GM18909 (cell line): ENCODE data around the gene GTPBP1.

ENCODE experiments used
- ATAC-seq: cut with Tn5 transposase; IDR thresholded peaks from one replicate; pipeline ENCODE4 v1.9.1; 2021; ENCODE audit warnings: mild to moderate bottlenecking; ENCODE audit not compliant: unreplicated experiment, poor library complexity

The GTPBP1 gene

GRCh38 chr22:38700789-38701628 is 4.7 kb upstream of the GTPBP1 start, which contains the start of gene JOSD1:
Gene JOSD1, minus strand, starts transcription at chr22:38700943. Its CDS starts 956 bp downstream, at chr22:38699987.
- ATAC-seq: peak; percentile 41

- no peak for ATAC-seq
Observed at GRCh38 chr22:38704654-38705234, 1.0 kb upstream of the GTPBP1 start.

DNA sequence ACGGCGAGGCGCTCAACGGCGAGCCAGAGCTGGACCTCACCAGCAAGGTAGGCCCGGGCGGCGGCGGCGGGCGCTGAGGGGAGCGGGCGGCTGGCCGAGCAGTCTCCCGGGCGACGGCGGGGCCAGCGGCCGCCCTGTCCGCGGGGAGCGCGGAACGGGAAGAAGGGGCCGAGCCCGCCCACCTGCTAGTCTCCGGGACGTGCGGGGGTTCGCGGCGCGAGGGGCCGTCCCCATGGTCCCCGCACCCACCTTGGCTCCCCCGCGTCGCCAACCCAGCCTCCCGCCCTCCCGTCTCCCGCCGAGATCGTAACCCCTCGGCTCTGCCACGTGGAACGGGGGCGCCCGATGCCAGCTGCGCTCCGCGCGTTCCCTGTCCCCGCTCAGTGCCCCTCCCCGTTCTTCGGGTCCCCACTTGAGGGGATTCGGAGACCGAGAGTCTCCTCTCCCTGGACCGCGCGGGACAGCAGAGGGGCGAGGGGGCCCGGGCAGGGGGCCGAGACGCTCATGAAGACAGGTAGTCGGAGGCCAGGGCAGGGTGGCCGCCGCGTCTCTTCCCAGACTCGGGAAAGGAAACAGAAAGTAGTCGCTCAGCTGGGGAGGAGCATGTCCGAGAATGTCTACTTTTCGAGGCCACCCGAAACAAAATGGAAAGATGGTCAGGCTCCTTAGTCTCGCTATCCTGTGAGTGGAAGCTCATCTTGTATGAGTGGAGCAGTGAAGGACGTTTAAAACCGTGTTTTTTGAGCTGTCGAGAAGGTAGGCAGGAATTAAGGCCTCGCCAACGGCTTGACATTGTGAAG is 557 bp downstream of the GTPBP1 start:
- peak; percentile 3 for ATAC-seq

DNA sequence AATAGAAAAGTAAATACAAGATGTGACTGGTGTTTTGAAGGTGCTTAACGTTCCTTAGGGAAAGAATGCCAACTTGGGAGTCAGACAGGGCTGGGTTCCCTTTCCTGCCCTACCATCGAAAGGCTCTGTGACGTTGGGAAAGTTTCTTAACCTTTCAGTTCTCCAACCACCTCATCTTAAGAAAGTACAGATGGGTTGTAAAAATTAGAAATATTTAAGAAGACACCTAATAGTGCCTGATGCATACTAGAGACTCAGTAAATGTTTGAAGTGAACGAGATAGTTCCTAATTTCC is 1.1 kb downstream of the GTPBP1 start:
- ATAC-seq: no peak

DNA sequence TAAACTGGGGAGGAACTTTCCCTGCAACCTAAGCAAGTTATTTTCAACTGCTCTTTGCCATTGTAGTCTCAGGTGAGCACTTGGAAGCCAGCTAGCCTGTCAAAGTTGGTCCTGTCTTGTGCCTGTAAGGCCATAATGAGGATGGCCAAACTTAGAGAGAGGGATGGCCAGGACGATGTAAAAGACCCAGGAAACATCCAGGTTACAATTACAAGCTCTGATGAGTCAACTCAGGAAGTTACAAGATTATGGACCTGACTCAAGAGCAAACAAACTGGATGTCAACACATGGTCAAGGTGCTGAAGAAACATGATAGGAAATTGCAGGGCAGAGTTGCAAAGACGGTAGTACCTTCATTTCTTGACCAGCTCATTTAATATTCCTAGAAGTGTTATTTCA is 1.6 kb downstream of the GTPBP1 start:
- no peak for ATAC-seq

DNA sequence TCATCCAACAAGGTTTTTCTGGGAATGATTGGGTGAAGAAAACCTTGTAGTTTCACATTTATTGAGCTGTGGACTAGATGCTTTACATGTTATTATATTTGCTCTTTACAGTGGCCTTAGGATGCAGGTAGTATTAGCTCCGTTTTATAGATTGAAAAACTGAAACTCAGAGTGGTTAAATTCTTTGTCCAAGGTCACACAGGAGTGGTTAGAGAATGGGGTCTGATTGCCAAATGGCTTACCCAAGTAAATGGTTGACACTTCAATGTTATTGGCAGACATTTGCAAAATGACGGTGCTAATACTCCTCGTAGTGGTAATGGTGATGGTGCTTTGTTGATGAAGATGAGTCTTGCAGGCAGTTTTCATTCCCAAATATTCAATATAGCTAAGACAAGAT is 2.2 kb downstream of the GTPBP1 start:
- ATAC-seq: no peak

GRCh38 chr22:38709306-38709705 is 3.6 kb downstream of the GTPBP1 start:
- no peak for ATAC-seq

DNA sequence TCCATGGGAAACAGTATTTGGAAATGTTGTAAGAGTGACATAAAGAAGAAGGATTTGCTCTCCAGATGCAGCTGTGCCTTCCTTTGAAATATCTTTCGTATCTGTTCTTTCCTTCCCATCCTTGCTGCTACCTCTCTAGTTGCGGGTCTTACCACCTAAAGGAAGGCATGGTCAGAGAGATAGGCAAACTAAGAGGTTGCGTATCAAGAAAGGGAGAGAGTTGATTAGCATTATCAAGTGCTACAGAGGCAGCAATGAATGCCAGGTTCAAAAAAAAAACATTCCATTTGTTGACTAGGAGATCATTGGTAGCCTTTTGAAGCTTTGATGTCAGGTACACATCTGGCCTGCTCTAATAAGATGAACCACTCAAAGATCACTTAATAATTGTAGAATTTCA is 4.6 kb downstream of the GTPBP1 start:
- ATAC-seq: no peak

DNA sequence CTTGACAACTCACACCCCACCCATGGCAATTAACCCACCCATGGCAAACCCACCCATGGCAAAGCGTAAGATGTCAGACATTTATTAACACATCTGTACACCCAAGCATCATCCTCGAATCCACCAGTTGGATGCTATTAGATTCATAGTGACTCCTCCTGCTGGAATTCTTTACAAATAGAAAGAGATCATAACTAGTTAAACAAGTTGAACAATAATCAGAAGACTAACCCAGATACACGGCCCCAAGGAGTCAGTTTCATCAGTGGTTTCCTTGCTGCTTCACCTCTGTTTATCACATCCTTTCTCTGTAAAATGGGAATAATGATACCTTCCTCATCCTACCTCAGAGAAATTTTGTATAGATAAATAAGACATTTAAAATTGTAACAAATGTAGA is 5.1 kb downstream of the GTPBP1 start:
- no peak for ATAC-seq

- ATAC-seq: no peak
Observed at GRCh38 chr22:38712486-38713207, 6.9 kb downstream of the GTPBP1 start.

DNA sequence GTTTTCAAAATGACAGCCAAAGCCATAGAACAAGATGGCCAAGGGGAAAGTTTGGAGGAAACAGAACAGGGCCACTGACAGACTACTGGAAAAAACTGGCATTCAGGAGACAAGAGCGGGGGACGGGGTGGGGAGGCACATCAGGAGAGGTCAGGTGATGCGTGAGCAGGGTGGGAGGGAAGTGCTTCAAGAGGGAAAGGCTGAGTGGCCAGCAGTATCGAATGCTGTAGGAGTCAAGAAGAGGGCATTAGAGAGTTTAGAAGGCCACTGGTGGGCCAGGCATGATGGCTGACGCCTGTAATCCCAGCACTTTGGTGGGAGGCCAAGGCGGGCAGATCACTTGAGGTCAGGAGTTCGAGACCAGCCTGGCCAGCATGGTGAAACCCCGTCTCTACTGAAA is 8.2 kb downstream of the GTPBP1 start:
- no peak for ATAC-seq

GRCh38 chr22:38715176-38715764 is 9.5 kb downstream of the GTPBP1 start:
- ATAC-seq: no peak

DNA sequence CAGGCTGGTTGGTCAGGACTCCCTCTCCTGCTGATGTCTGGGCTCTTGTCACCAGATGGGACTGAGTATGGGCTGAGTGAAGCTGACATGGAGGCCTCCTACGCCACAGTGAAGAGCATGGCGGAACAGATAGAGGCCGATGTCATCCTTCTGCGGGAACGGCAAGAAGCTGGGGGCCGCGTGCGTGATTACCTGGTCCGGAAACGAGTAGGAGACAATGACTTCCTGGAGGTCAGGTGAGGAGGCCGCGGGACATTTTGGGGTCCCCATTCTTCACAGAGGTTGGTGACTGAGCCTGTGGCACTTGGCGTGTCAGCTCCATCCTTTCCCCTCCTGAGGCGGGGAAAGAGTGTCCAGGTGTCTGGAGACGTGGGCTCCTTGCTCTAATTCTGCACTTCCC is 10.1 kb downstream of the GTPBP1 start:
- ATAC-seq: no peak

DNA sequence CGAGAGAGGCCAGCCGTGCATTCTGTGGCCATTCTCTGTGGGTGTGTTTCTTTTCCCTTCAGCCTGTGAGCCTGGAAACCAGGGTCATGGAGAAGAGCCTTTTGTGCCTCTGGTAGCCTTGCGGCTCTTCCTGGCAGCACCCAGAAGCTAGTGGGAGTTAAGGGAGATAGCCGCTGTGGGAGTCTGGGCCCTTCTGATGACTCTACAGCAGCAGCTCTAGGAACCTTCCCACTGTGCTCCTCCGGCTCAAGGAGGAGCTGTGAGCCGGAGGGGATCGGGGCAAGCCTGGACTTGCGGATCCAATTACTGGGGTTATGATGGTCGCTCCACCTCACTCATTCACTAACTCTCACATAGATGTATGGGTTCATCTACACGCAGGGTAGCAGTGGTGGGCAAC is 10.5 kb downstream of the GTPBP1 start:
- ATAC-seq: no peak

DNA sequence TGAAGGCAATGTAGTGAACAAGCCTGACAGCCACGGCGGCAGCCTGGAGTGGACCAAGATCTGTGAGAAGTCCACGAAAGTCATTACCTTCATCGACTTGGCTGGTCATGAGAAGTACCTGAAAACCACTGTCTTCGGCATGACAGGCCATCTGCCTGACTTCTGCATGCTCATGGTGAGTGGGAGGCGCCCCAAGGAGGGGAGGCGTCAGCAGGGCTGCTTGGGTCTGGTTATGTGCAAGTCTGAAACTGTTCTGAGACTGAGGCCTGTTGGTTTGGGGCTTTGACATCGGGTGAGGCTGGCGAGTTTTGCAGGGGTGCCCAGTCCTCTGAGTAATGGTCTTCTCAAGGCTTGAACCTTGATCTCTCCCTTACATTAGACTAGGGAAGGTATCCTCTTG is 11.1 kb downstream of the GTPBP1 start:
- no peak for ATAC-seq

- ATAC-seq: no peak
Observed at GRCh38 chr22:38717244-38717643, 11.5 kb downstream of the GTPBP1 start.

- ATAC-seq: no peak
Observed at GRCh38 chr22:38718414-38718813, 12.7 kb downstream of the GTPBP1 start.

DNA sequence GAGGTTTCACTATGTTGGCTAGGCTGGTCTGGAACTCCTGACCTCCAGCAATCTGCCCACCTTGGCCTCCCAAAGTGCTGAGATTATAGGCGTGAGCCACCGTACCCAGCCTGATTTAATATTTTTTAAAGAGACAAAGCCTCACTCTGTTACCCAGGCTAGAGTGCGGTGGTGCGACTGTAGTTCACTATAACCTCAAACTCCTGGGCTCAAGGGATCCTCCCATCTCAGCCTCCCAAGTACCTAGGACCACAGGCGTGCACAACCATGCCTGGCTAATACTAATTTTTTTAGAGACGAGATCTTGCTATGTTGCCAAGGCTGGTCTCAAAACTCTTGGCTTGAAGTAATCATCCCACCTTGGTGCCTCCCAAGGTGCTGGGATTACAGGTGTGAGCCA is 13.5 kb downstream of the GTPBP1 start:
- ATAC-seq: no peak

DNA sequence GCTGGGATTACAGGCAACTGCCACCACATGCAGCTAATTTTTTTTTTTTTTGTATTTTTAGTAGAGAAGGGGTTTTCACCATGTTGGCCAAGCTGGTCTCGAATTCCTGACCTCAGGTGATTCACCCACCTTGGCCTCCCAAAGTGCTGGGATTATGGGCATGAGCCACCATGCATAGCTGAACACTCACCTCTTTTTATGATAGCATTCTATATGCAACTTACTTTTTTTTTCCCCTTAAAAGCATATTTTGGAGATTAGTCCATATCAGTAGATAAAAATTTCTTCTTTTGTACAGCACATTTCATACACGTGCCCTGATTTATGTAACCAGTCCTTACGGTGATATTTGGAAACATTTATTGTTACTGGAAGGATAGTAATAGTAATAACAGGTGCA is 14.6 kb downstream of the GTPBP1 start:
- ATAC-seq: no peak

GRCh38 chr22:38721551-38721950 is 15.8 kb downstream of the GTPBP1 start:
- ATAC-seq: no peak
